RWPE1 (cell line): ENCODE data around the gene BABAM2.

ENCODE experiments used
- CTCF ChIA-PET: fragments of 350-600 bp; sonication (Branson Sonifier 250); formaldehyde crosslinking; extraction: SDS; loops from one replicate; lab custom pipeline; 2021; lab: Yijun Ruan, JAX
- POLR2A ChIA-PET: fragments of 400-600 bp; formaldehyde crosslinking; extraction: SDS; loops from one replicate; lab custom pipeline; 2020; ENCODE audit warnings: antibody characterized with exemption; ENCODE audit not compliant: low non-redundant PET; lab: Yijun Ruan, JAX
- DNase-seq: peaks from one replicate; pipeline ENCODE4 v3.0.0; 2012; ENCODE audit warnings: low spot score
- H3K27ac ChIP-seq: fragments of 450-650 bp; 2 replicates; pipeline ENCODE4 v1.5.1; 2017
- CTCF ChIP-seq: fragments of 450-650 bp; conservative IDR thresholded peaks from 2 replicates; pipeline ENCODE4 v1.5.1; 2017; ENCODE audit warnings: low read depth, mild to moderate bottlenecking

The BABAM2 gene

GRCh38 chr2:27916293-27916995 lies 25.9 kb downstream of the BABAM2 start:
- no peak overlapping the region for H3K27ac ChIP-seq
- ChIA-PET CTCF (no interaction called here), POLR2A (no interaction called here)
- DNase-seq, result no peak
- no peak for TF ChIP-seq CTCF

DNA sequence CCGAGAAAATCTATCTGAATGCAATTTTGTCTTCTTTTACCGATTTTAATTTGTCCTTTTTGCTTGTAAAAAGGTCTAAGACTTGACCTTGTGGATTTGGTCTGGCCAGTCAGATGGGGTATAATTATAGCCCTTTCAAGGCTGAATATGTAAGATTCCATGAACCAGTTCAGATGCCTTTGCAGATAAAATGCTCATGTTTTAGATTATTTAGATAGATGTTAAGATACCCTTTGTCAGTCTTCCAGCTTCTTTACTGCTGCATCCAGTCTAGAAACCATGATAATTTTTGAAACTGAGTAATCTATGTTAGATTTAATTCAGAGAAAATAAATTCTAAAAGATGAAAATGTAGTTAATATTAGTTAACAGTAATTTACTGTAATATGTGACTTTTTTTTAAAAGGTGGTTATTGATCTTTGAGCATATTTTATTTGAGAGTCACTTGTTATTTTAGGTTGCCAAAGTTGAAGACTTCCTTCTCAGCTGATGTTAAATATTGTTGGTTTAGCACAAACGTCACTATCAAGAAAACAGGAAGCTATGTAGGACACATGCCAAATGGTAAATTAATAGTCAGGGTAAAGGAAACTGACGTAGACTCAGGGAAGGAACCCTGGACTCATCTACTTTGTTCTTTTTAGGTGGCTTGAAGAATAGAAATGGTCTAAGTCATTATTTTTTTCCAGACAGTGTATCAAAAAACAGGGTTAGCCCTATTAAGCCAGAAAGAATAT lies 29.8 kb downstream of the BABAM2 start:
- no peak for TF ChIP-seq CTCF
- POLR2A ChIA-PET, result no interaction called here
- CTCF ChIA-PET, result interaction anchor here (0.7 kb wide), 2 partner anchors 11 to 67 kb away, joined by 3 read pairs; no protein-coding TSS in a partner anchor
- peak; percentile 5 for DNase-seq
- no peak overlapping the region for H3K27ac ChIP-seq

- TF ChIP-seq CTCF, result no peak
- no peak for DNase-seq
- POLR2A ChIA-PET, result no interaction called here
- CTCF ChIA-PET, result interaction anchor here (0.6 kb wide), 1 partner anchor 52 kb away, joined by 3 read pairs; no protein-coding TSS in a partner anchor
- no peak overlapping the region for H3K27ac ChIP-seq
Observed at GRCh38 chr2:27921424-27921823, 30.9 kb downstream of the BABAM2 start.

- ChIA-PET CTCF (interaction anchor here (0.6 kb wide), 1 partner anchor 52 kb away, joined by 3 read pairs; no protein-coding TSS in a partner anchor), POLR2A (no interaction called here)
- H3K27ac ChIP-seq, result no peak overlapping the region
- no peak for DNase-seq
- TF ChIP-seq CTCF, result no peak
Observed at GRCh38 chr2:27921880-27922547, 31.5 kb downstream of the BABAM2 start.

DNA sequence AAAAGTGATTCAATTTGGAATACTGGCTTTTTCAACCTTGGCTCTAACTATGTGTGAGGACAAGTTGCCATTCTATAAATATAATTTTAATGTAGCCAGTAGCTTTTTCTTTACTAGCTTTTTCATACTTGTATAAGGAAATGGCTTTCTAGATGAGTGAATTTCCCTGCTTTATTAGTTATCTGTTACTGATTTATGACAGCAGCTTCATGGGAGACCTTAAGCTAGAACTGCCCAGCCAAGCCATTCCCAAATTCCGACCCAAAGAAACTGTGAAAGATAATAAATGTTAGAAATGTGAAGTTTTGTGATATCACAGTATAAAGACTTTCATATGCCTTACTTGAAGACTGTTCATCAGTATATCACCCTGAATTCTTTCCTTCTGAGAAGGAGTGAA lies 32.3 kb downstream of the BABAM2 start:
- no peak for DNase-seq
- H3K27ac ChIP-seq, result no peak overlapping the region
- ChIA-PET POLR2A (no interaction called here), CTCF (interaction anchor here (0.7 kb wide), 1 partner anchor 24 kb away, joined by 3 read pairs; no protein-coding TSS in a partner anchor)
- no peak for TF ChIP-seq CTCF

DNA sequence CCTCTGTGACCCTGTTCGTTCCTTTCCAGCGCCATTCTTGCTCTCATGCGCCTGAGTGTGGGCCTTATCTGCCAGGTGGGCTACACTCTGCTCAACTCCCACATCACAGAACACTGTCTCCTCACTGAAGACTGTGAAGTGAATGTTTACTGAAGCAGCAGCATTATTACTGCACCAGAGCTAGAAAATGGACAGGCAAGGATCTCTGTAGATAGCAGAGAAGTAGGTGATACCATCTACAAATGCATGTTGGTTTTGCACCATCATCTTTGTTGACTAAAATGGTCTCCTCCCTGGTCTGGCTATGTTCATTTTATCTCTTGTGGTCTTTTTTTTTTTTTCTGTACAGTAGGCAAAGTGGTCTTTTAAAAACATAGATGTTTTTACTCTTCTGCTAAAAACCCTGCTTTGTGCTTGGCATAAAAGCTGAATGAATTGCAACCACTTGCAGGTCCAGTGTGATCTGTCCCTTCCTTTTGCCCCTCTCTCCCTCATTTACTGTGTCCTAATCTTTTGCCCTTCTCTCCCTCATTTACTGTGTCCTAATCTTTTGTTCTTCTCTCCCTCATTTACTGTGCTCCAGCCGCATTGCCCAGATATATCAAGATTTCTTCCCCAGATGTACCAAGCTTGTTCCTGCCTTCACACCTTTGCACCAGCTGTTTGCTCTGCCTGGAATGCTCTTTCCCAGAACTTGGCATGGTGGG lies 35.4 kb downstream of the BABAM2 start:
- no peak overlapping the region for H3K27ac ChIP-seq
- no peak for TF ChIP-seq CTCF
- no peak for DNase-seq
- ChIA-PET CTCF (no interaction called here), POLR2A (no interaction called here)
